H9 (cell line): Measurements from ENCODE around the gene SLC7A14. TPM values are rescaled to one million over a fixed set of nuclear protein-coding genes. Genes with fewer than 3 reads are reported as not detected.

Experiments used
- DNase-seq: peaks from one replicate; pipeline ENCODE4 v3.0.0-alpha.2; 2017
- H2AFZ ChIP-seq: one replicate; pipeline ENCODE4 v1.6.1; 2013; ENCODE audit warnings: mild to moderate bottlenecking, low read length, control low read depth, moderate library complexity
- H2AK5ac ChIP-seq: 2 replicates; pipeline ENCODE4 v1.6.1; 2013; ENCODE audit warnings: low read length, control low read depth, mixed read lengths; ENCODE audit not compliant: insufficient read length
- H2BK120ac ChIP-seq: one replicate; pipeline ENCODE4 v1.6.1; 2013; ENCODE audit warnings: low read depth, mild to moderate bottlenecking, low read length, control low read depth, inconsistent platforms; ENCODE audit not compliant: poor library complexity, severe bottlenecking
- H2BK12ac ChIP-seq: 2 replicates; pipeline ENCODE4 v1.6.1; 2013; ENCODE audit warnings: low read length, control low read depth, mixed read lengths, low read depth; ENCODE audit not compliant: insufficient read length
- H2BK15ac ChIP-seq: 2 replicates; pipeline ENCODE4 v1.6.1; 2013; ENCODE audit warnings: low read depth, low read length, control low read depth
- H2BK20ac ChIP-seq: one replicate; pipeline ENCODE4 v1.6.1; 2013; ENCODE audit warnings: low read depth, mild to moderate bottlenecking, low read length, control low read depth, inconsistent platforms; ENCODE audit not compliant: poor library complexity, severe bottlenecking
- H2BK5ac ChIP-seq: 2 replicates; pipeline ENCODE4 v1.6.1; 2013; ENCODE audit warnings: low read length, control low read depth, mixed read lengths; ENCODE audit not compliant: insufficient read length
- H3K14ac ChIP-seq: 2 replicates; pipeline ENCODE4 v1.6.1; 2013; ENCODE audit warnings: low read length, control low read depth; ENCODE audit not compliant: insufficient read depth
- H3K18ac ChIP-seq: 2 replicates; pipeline ENCODE4 v1.6.1; 2013; ENCODE audit warnings: low read depth, mild to moderate bottlenecking, mixed read lengths, low read length, control low read depth; ENCODE audit not compliant: insufficient read length
- H3K23ac ChIP-seq: 2 replicates; pipeline ENCODE4 v1.6.1; 2013; ENCODE audit warnings: low read length, control low read depth, mixed read lengths, low read depth; ENCODE audit not compliant: insufficient read length
- H3K23me2 ChIP-seq: 2 replicates; pipeline ENCODE4 v1.6.1; 2013; ENCODE audit warnings: low read depth, mild to moderate bottlenecking, mixed read lengths, low read length, control low read depth; ENCODE audit not compliant: insufficient read length, poor library complexity, severe bottlenecking
- H3K27ac ChIP-seq: 2 replicates; pipeline ENCODE4 v1.5.1; 2013; ENCODE audit warnings: low read length, control low read depth, mixed read lengths, low read depth; ENCODE audit not compliant: insufficient read length
- H3K27me3 ChIP-seq: 2 replicates; pipeline ENCODE4 v1.6.1; 2013; ENCODE audit warnings: low read length, control low read depth, inconsistent platforms; ENCODE audit not compliant: insufficient read depth
- H3K4ac ChIP-seq: 2 replicates; pipeline ENCODE4 v1.6.1; 2013; ENCODE audit warnings: low read depth, mild to moderate bottlenecking, control low read depth, inconsistent platforms, low read length, moderate library complexity
- H3K4me1 ChIP-seq: 2 replicates; pipeline ENCODE4 v1.6.1; 2013; ENCODE audit warnings: low read length, control low read depth, inconsistent platforms; ENCODE audit not compliant: insufficient read depth
- H3K4me2 ChIP-seq: 2 replicates; pipeline ENCODE4 v1.6.1; 2013; ENCODE audit warnings: low read length, control low read depth, mixed read lengths; ENCODE audit not compliant: insufficient read length, insufficient read depth
- H3K56ac ChIP-seq: 2 replicates; pipeline ENCODE4 v1.6.1; 2013; ENCODE audit warnings: low read depth, mild to moderate bottlenecking, mixed read lengths, low read length, control low read depth; ENCODE audit not compliant: insufficient read length
- H3K79me1 ChIP-seq: 2 replicates; pipeline ENCODE4 v1.6.1; 2013; ENCODE audit warnings: low read depth, mild to moderate bottlenecking, moderate library complexity, low read length, control low read depth, inconsistent platforms; ENCODE audit not compliant: insufficient read depth, poor library complexity, severe bottlenecking
- H3K79me2 ChIP-seq: 2 replicates; pipeline ENCODE4 v1.6.1; 2013; ENCODE audit warnings: low read length, control low read depth, inconsistent platforms; ENCODE audit not compliant: insufficient read depth
- H3K9ac ChIP-seq: 2 replicates; pipeline ENCODE4 v1.6.1; 2013; ENCODE audit warnings: low read length, control low read depth, mixed read lengths; ENCODE audit not compliant: insufficient read length; ENCODE audit errors: extremely low read depth
- H3K9me3 ChIP-seq: one replicate; pipeline ENCODE4 v1.6.1; 2013; ENCODE audit warnings: low read depth, low read length, inconsistent platforms; ENCODE audit not compliant: control insufficient read depth
- H3T11ph ChIP-seq: one replicate; pipeline ENCODE4 v1.6.1; 2013; ENCODE audit warnings: mild to moderate bottlenecking, low read length, control low read depth, inconsistent platforms
- H4K20me1 ChIP-seq: one replicate; pipeline ENCODE4 v1.6.1; 2013; ENCODE audit not compliant: control insufficient read depth, insufficient read length, insufficient read depth
- H4K5ac ChIP-seq: 2 replicates; pipeline ENCODE4 v1.6.1; 2013; ENCODE audit warnings: low read depth, mild to moderate bottlenecking, mixed read lengths, low read length, control low read depth; ENCODE audit not compliant: insufficient read length
- H4K8ac ChIP-seq: replicated peaks from 2 replicates; pipeline ENCODE4 v1.6.1; 2013; ENCODE audit warnings: low read length, control low read depth, mixed read lengths, low read depth; ENCODE audit not compliant: insufficient read length
- H4K91ac ChIP-seq: 2 replicates; pipeline ENCODE4 v1.6.1; 2013; ENCODE audit warnings: low read depth, mild to moderate bottlenecking, moderate library complexity, mixed read lengths, low read length, control low read depth; ENCODE audit not compliant: insufficient read length
- H3K27ac Mint-ChIP-seq, 3 experiments: 2 replicates in 2 of 3; 3 replicates in 1 of 3; pipeline ENCODE4 v1.8.0; 2020 to 2021; ENCODE audit warnings: mixed read lengths in 3 of 3, mild to moderate bottlenecking in 1 of 3, moderate library complexity in 1 of 3
- H3K27me3 Mint-ChIP-seq: 2 replicates; pipeline ENCODE4 v1.8.0; 2021; ENCODE audit warnings: low read depth, mild to moderate bottlenecking, moderate library complexity, mixed read lengths
- H3K36me3 Mint-ChIP-seq, 3 experiments: 2 replicates in 2 of 3; 3 replicates in 1 of 3; pipeline ENCODE4 v1.8.0; 2020 to 2021; ENCODE audit warnings: low read depth in 3 of 3, mixed read lengths in 3 of 3; ENCODE audit not compliant: insufficient read depth in 1 of 3
- H3K4me1 Mint-ChIP-seq, 2 experiments: 2 replicates each; pipeline ENCODE4 v1.8.0; 2020; ENCODE audit warnings: mixed read lengths in 2 of 2
- H3K4me3 Mint-ChIP-seq, 2 experiments: 2 replicates in 1 of 2; 3 replicates in 1 of 2; pipeline ENCODE4 v1.8.0; 2020 to 2021; ENCODE audit warnings: mild to moderate bottlenecking in 2 of 2, mixed read lengths in 2 of 2, moderate library complexity in 1 of 2
- H3K9me3 Mint-ChIP-seq, 2 experiments: 2 replicates in 1 of 2; 3 replicates in 1 of 2; pipeline ENCODE4 v1.8.0; 2020; ENCODE audit warnings: mild to moderate bottlenecking in 2 of 2, mixed read lengths in 2 of 2, moderate library complexity in 1 of 2
- CTCF ChIP-seq: fragments of 200-600 bp; sonication (generic); conservative IDR thresholded peaks from 3 replicates; pipeline ENCODE4 v1.8.0; 2021; ENCODE audit warnings: antibody characterized with exemption, mild to moderate bottlenecking
- WGBS: extraction: QIAGEN DNeasy Blood & Tissue Kit; methylation state at CpG from one replicate; pipeline ENCODE4 v1.1.7; 2013; ENCODE audit warnings: missing lambda C conversion rate, low lambda C conversion rate, mixed read lengths; ENCODE audit not compliant: insufficient read length; ENCODE audit errors: extremely low coverage; 5-methylcytosine and 5-hydroxymethylcytosine counted together
- total RNA-seq: library from RNA; stranded (reverse); gene quantifications from 2 replicates; pipeline ENCODE4 v1.2.1, GENCODE V29; 2021

Gene SLC7A14
- total RNA-seq, 1 experiment from 2014 or later = 0.42 TPM

DNA sequence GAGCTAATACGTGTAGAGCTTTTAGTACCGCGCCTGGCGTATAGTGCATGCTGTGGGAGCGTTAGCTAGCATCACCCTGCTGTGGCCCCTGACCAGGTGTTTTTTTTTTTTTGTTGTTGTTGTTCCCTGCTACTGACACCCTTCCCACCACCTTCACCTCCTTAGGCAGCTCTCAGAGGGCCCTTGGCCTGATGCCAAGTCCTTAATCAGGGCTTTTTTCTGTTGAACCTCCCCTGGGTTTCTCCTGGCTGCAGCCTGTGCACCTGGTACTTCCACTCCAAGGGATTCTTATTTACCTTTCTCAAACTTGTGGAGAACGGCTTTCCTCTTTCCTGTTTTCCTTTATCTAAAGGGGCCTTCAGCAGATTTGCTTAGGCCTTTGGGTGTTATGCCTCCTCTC, 53.3 kb downstream of the SLC7A14 start:
- H3K27ac Mint-ChIP-seq = no peak overlapping the region
- Histone ChIP-seq H2BK15ac (no peak overlapping the region; the same call in 1 of the 2 replicates), H2AK5ac (no peak overlapping the region), H3K4me2 (no peak overlapping the region), H3K4me1 (no peaks in the 10 kb centered on the region), H3K79me2 (no peaks in the 10 kb centered on the region), H4K8ac (no peak overlapping the region), H4K91ac (no peak overlapping the region), H3K14ac (no peak overlapping the region), H3K9ac (no peak overlapping the region), H3K9me3 (no peaks in the 10 kb centered on the region), H2BK20ac (no peak overlapping the region), H2BK12ac (no peak overlapping the region), H4K20me1 (no peaks in the 10 kb centered on the region), H3K18ac (no peak overlapping the region), H3T11ph (no peak overlapping the region), H3K4ac (no peak overlapping the region), H3K56ac (no peak overlapping the region), H3K27ac (no peak overlapping the region), H2BK120ac (no peak overlapping the region), H3K23me2 (no peaks in the 10 kb centered on the region), H2BK5ac (no peak overlapping the region), H3K79me1 (no peaks in the 10 kb centered on the region), H3K23ac (no peak overlapping the region), H4K5ac (no peak overlapping the region), H2AFZ (no peak overlapping the region), H3K27me3 (no peaks in the 10 kb centered on the region)
- no CpG with 5 or more reads among the region's 6 CpGs for WGBS
- no peak for DNase-seq
- no peaks in the 10 kb centered on the region for H3K36me3 Mint-ChIP-seq
- no peaks in the 10 kb centered on the region for H3K27me3 Mint-ChIP-seq
- H3K4me1 Mint-ChIP-seq = peaks cover 5 to 6% of the 10 kb centered on the region in 2 experiments; a peak in 3 of 4 replicates
- no peak overlapping the region for H3K4me3 Mint-ChIP-seq
- no peaks in the 10 kb centered on the region for H3K9me3 Mint-ChIP-seq
- TF ChIP-seq CTCF = no peak
